HepG2 (cell line): ENCODE measurements around the gene CST4. TPM values are rescaled to one million over a fixed set of nuclear protein-coding genes. Genes with fewer than 3 reads are reported as not detected.

ENCODE experiments used
- CENPBD1 ChIP-seq: sonication (generic); formaldehyde crosslinking; IDR thresholded peaks from 2 replicates; pipeline ENCODE4 v1.8.0; 2022; ENCODE audit warnings: missing genetic modification reagents, low read depth, mild to moderate bottlenecking, borderline replicate concordance
- FLYWCH1 ChIP-seq: sonication (generic); formaldehyde crosslinking; IDR thresholded peaks from 2 replicates; pipeline ENCODE4 v1.8.1; 2023; ENCODE audit warnings: mild to moderate bottlenecking, missing genetic modification reagents
- HCFC1 ChIP-seq: fragments of 150-350 bp; IDR thresholded peaks from 2 replicates; pipeline ENCODE4 v1.6.1; 2014; ENCODE audit warnings: low read depth, low read length
- HOXA9 ChIP-seq: sonication (generic); formaldehyde crosslinking; IDR thresholded peaks from 2 replicates; pipeline ENCODE4 v1.8.1; 2022; ENCODE audit warnings: missing genetic modification reagents, mild to moderate bottlenecking, moderate library complexity, borderline replicate concordance
- MTF2 ChIP-seq: sonication (generic); formaldehyde crosslinking; IDR thresholded peaks from 2 replicates; pipeline ENCODE4 v1.5.0; 2020; ENCODE audit warnings: missing genetic modification reagents, borderline replicate concordance
- NCOA1 ChIP-seq: sonication (generic); formaldehyde crosslinking; IDR thresholded peaks from 2 replicates; pipeline ENCODE4 v1.9.0; 2021; ENCODE audit warnings: missing genetic modification reagents
- NCOA2 ChIP-seq: sonication (generic); formaldehyde crosslinking; IDR thresholded peaks from 2 replicates; pipeline ENCODE4 v1.8.0; 2022; ENCODE audit warnings: inconsistent platforms
- PATZ1 ChIP-seq: sonication (generic); formaldehyde crosslinking; IDR thresholded peaks from 2 replicates; pipeline ENCODE4 v1.4.0; 2020; ENCODE audit warnings: missing genetic modification reagents
- PAX8 ChIP-seq: sonication (generic); formaldehyde crosslinking; IDR thresholded peaks from 2 replicates; pipeline ENCODE4 v1.8.0; 2022; ENCODE audit warnings: mild to moderate bottlenecking, missing genetic modification reagents, borderline replicate concordance
- POGZ ChIP-seq: sonication (generic); formaldehyde crosslinking; IDR thresholded peaks from 2 replicates; pipeline ENCODE4 v1.4.0; 2020; ENCODE audit warnings: mild to moderate bottlenecking, missing genetic modification reagents
- POLR2A ChIP-seq, 2 experiments: IDR thresholded peaks; 2 replicates each; pipeline ENCODE4 v1.6.1; 2011; ENCODE audit warnings: low read depth in 2 of 2, low read length in 2 of 2, mild to moderate bottlenecking in 1 of 2, moderate library complexity in 1 of 2; ENCODE audit not compliant: insufficient read depth in 1 of 2
- RARG ChIP-seq: sonication (generic); formaldehyde crosslinking; IDR thresholded peaks from 2 replicates; pipeline ENCODE4 v1.4.0; 2020; ENCODE audit warnings: low read depth, mild to moderate bottlenecking, missing genetic modification reagents
- RBAK ChIP-seq: sonication (generic); formaldehyde crosslinking; IDR thresholded peaks from 2 replicates; pipeline ENCODE4 v1.5.1; 2020; ENCODE audit warnings: mild to moderate bottlenecking, missing genetic modification reagents
- RFX3 ChIP-seq: IDR thresholded peaks from 2 replicates; pipeline ENCODE4 v1.6.1; 2016; ENCODE audit warnings: missing biosample characterization, missing genetic modification reagents
- SIX1 ChIP-seq: sonication (generic); formaldehyde crosslinking; IDR thresholded peaks from 2 replicates; pipeline ENCODE4 v1.4.0; 2020; ENCODE audit warnings: missing genetic modification reagents, borderline replicate concordance
- TBL1XR1 ChIP-seq: fragments of 150-350 bp; IDR thresholded peaks from 2 replicates; pipeline ENCODE4 v1.6.1; 2014; ENCODE audit warnings: borderline replicate concordance, low read length; ENCODE audit not compliant: partially characterized antibody
- TSC22D2 ChIP-seq: sonication (generic); formaldehyde crosslinking; IDR thresholded peaks from 2 replicates; pipeline ENCODE4 v1.5.1; 2020; ENCODE audit warnings: missing genetic modification reagents, mild to moderate bottlenecking, borderline replicate concordance
- ZBTB25 ChIP-seq: IDR thresholded peaks from 2 replicates; pipeline ENCODE4 v1.6.1; 2018; ENCODE audit warnings: missing genetic modification reagents
- ZBTB49 ChIP-seq: sonication (generic); formaldehyde crosslinking; IDR thresholded peaks from 2 replicates; pipeline ENCODE4 v1.4.0; 2020; ENCODE audit warnings: missing genetic modification reagents, borderline replicate concordance
- ZGPAT ChIP-seq: IDR thresholded peaks from 2 replicates; pipeline ENCODE4 v1.6.1; 2016; ENCODE audit warnings: mild to moderate bottlenecking
- ZNF143 ChIP-seq: sonication (generic); formaldehyde crosslinking; IDR thresholded peaks from 2 replicates; pipeline ENCODE4 v1.4.0; 2020; ENCODE audit warnings: missing genetic modification reagents
- ZNF552 ChIP-seq: sonication (generic); formaldehyde crosslinking; IDR thresholded peaks from 2 replicates; pipeline ENCODE4 v1.9.0; 2022; ENCODE audit warnings: missing genetic modification reagents, mild to moderate bottlenecking, borderline replicate concordance
- ZNF556 ChIP-seq: sonication (generic); formaldehyde crosslinking; IDR thresholded peaks from 2 replicates; pipeline ENCODE4 v1.4.0; 2020; ENCODE audit warnings: mild to moderate bottlenecking, missing genetic modification reagents, borderline replicate concordance
- polyA plus RNA-seq, 8 experiments: library from polyadenylated mRNA; depleted of rRNA in 3 of 8; stranded (reverse) in 7 of 8; unstranded in 1 of 8; fragments of >200 nt; fragmentation: Illumina TruSeq in 4 of 8; extraction: Trizol in 4 of 8; gene quantifications; 2 replicates each; pipeline versions ENCODE4 v1.2.1 to v1.2.3, GENCODE V29; 2011 to 2016; ENCODE audit warnings: low read depth in 4 of 8, missing spikeins in 1 of 8, mixed read lengths in 1 of 8; ENCODE audit not compliant: insufficient read depth in 1 of 8
- total RNA-seq, 5 experiments: library from RNA; depleted of rRNA; stranded (reverse); fragments of >200 nt; fragmentation: Illumina TruSeq; extraction: Trizol; gene quantifications; 2 replicates each; pipeline ENCODE4 v1.2.3, GENCODE V29; 2016; ENCODE audit warnings: low read depth in 1 of 5

Gene CST4
- total and polyA plus RNA-seq, 2 of the 13 experiments (the other 11 are each of a cell fraction or from before 2014, with no cell fraction given), result not detected

GRCh38 chr20:23636908-23637281 is 51.9 kb downstream of the CST4 start (continued):
- TF ChIP-seq TBL1XR1, result no peak
- 0 out of 2 replicates have a peak, but pooled peaks have one; percentile 9 for TF ChIP-seq CENPBD1 (CRISPR knock-in tag)
- no peak for TF ChIP-seq RBAK
- TF ChIP-seq ZBTB25 (CRISPR knock-in tag), result 0 out of 2 replicates have a peak, but pooled peaks have one; percentile 58
- no peak for TF ChIP-seq ZBTB49
- no peak for TF ChIP-seq POLR2A (IDR thresholded peaks at IDR 0.05; ENCODE audit: insufficient read depth in 1 of 2, low read depth in 2 of 2, low read length in 2 of 2)
- TF ChIP-seq ZNF556, result no peak; the same call in 1 of the 2 replicates
- no peak for TF ChIP-seq ZGPAT (CRISPR knock-in tag)
- TF ChIP-seq TSC22D2 (CRISPR knock-in tag), result no peak
- no peak for TF ChIP-seq FLYWCH1 (CRISPR knock-in tag)
- TF ChIP-seq HCFC1, result no peak
- 0 out of 2 replicates have a peak, but pooled peaks have one; percentile 10 for TF ChIP-seq ZNF552 (CRISPR knock-in tag)
- TF ChIP-seq NCOA2, result no peak
- TF ChIP-seq ZNF143 (CRISPR knock-in tag), result no peak
- no peak for TF ChIP-seq RARG
- TF ChIP-seq PATZ1 (CRISPR knock-in tag), result no peak
- TF ChIP-seq HOXA9, result no peak
- no peak for TF ChIP-seq POGZ (CRISPR knock-in tag)
- TF ChIP-seq MTF2 (CRISPR knock-in tag), result no peak
- TF ChIP-seq PAX8, result no peak
- no peak for TF ChIP-seq RFX3 (CRISPR knock-in tag)
- no peak for TF ChIP-seq SIX1 (CRISPR knock-in tag)
- no peak for TF ChIP-seq NCOA1
